ENCODE measurements around the gene SHISA7.

DNA sequence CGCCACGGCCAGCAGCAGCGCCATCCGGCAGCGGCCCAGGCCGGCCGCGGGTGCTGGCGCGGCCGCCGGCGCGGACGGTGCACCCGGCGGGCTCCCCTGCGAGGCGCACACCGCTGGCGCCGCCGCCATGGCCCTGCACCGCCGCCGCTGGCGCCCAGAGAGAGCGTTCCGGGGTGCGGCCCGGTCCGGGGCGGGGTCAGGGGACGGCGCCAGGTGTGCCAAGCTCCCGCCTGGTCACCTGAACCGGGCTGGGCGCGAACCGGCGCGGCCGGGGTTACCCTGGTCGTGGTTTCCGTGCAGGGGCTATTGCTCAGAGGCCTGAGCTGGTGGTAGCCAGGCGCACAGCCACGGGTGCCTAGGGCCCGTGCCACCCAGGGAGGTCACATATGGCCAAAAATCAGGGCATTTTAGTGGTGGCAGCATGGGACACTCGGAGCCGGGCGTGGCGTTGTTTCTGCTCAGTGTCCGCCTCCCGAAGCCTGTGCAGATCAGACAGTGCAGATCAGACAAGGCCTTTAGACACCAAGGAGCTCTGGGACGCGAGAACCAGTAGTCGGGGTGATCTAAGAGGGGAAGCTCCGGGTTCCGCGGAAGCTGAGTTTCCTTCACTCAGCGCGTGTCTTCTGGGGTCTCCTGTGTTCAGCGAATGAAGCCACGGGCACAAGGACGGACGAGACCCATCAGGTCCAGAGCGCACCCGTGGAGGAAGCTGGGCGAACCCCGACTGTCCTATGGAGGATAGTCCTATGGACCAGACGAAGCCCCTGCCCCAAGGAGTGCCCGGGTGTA is 58.8 kb downstream of the SHISA7 start, which contains the start of gene TMEM238:
- TF ChIP-seq, protein P1, sequence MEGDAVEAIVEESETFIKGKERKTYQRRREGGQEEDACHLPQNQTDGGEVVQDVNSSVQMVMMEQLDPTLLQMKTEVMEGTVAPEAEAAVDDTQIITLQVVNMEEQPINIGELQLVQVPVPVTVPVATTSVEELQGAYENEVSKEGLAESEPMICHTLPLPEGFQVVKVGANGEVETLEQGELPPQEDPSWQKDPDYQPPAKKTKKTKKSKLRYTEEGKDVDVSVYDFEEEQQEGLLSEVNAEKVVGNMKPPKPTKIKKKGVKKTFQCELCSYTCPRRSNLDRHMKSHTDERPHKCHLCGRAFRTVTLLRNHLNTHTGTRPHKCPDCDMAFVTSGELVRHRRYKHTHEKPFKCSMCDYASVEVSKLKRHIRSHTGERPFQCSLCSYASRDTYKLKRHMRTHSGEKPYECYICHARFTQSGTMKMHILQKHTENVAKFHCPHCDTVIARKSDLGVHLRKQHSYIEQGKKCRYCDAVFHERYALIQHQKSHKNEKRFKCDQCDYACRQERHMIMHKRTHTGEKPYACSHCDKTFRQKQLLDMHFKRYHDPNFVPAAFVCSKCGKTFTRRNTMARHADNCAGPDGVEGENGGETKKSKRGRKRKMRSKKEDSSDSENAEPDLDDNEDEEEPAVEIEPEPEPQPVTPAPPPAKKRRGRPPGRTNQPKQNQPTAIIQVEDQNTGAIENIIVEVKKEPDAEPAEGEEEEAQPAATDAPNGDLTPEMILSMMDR (IDR thresholded peaks at IDR 0.05 in 4 of 5, conservative IDR thresholded peaks at IDR 0.05 in 1 of 5) = peak in 1 of 5 experiments; percentile 8
- peak in 1 of 2 donors; percentile 14 for TF ChIP-seq POLR2A (IDR thresholded peaks at IDR 0.05)
